Breast epithelium (tissue), 3 donors: ENCODE results near the gene KIAA1210.

Experiments
- POLR2A ChIP-seq: fragments of 450-650 bp; IDR thresholded peaks from one replicate; pipeline ENCODE4 v1.6.1; 2016; ENCODE audit warnings: antibody characterized with exemption, mild to moderate bottlenecking, moderate library complexity
- POLR2AphosphoS5 ChIP-seq, 3 donors: sonication (generic); formaldehyde crosslinking; IDR thresholded peaks; one replicate each; pipeline ENCODE4 v1.6.1; 2017; ENCODE audit warnings: antibody characterized with exemption in 3 of 3
- TF ChIP-seq, protein P1 (sequence below), 3 donors: fragments of 450-650 bp; IDR thresholded peaks; one replicate each; pipeline ENCODE4 v1.5.1; 2016 to 2017; ENCODE audit warnings: antibody characterized with exemption in 3 of 3, mild to moderate bottlenecking in 3 of 3, moderate library complexity in 3 of 3

DNA sequence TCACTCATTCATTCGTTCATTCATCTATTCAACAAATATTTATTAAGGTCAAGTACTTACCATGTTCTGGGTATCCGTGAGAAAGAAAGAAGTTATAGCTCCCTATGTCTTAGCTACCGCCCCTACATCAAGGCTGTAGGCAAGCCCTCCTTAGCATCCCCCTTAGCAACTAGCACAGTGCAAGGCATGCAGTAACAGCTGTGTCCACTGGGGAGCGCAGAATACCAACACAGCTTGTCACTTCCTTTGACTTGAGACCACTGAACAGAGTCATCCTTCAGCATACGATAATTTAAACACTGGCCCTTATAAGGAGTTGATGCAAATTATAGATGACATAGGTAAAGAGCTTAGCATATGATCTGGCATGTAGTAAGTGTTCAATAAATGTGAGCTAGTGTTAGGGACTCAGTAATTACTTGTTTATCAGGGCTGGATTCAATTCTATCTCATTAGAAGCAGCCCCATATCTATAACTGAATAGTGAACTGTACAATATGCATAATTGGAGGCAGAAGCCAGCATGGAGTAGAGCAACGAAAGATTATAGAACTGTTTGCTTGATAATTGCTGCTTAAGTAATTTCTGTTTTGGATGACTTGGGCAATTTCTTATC lies 8.7 kb downstream of the KIAA1210 start:
- TF ChIP-seq, protein P1, sequence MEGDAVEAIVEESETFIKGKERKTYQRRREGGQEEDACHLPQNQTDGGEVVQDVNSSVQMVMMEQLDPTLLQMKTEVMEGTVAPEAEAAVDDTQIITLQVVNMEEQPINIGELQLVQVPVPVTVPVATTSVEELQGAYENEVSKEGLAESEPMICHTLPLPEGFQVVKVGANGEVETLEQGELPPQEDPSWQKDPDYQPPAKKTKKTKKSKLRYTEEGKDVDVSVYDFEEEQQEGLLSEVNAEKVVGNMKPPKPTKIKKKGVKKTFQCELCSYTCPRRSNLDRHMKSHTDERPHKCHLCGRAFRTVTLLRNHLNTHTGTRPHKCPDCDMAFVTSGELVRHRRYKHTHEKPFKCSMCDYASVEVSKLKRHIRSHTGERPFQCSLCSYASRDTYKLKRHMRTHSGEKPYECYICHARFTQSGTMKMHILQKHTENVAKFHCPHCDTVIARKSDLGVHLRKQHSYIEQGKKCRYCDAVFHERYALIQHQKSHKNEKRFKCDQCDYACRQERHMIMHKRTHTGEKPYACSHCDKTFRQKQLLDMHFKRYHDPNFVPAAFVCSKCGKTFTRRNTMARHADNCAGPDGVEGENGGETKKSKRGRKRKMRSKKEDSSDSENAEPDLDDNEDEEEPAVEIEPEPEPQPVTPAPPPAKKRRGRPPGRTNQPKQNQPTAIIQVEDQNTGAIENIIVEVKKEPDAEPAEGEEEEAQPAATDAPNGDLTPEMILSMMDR (IDR thresholded peaks at IDR 0.05), result peak in 2 of 3 donors; percentile 43 to 58
- TF ChIP-seq POLR2AphosphoS5 (IDR thresholded peaks at IDR 0.05) (no peak), POLR2A (no peak)
